Stimulated activated CD4-positive, alpha-beta T cell treated with anti-CD3 and anti-CD28 coated beads, Interleukin-2, amount 100 ng/mL, for 4 hours (primary cell): ENCODE results near the gene ARSJ.

Source experiments
- DNase-seq: peaks from one replicate; pipeline ENCODE4 v3.0.0-alpha.2; 2020; ENCODE audit warnings: low read depth

Gene ARSJ

GRCh38 chr4:113987382-113987941 lies 8.0 kb upstream of the ARSJ start:
- no peak for DNase-seq

GRCh38 chr4:113982181-113982580 lies 2.7 kb upstream of the ARSJ start:
- DNase-seq, result no peak

- DNase-seq, result no peak
Measured at GRCh38 chr4:113981591-113981990, 2.1 kb upstream of the ARSJ start.

- no peak for DNase-seq
Measured at GRCh38 chr4:113979905-113980615, 613 bp upstream of the ARSJ start.

GRCh38 chr4:113978561-113979147 lies 793 bp downstream of the ARSJ start:
- no peak for DNase-seq

GRCh38 chr4:113978105-113978504 lies 1.3 kb downstream of the ARSJ start:
- no peak for DNase-seq

- DNase-seq, result no peak
Measured at GRCh38 chr4:113977526-113977855, 2.0 kb downstream of the ARSJ start.

GRCh38 chr4:113976741-113977525 lies 2.5 kb downstream of the ARSJ start:
- no peak for DNase-seq

GRCh38 chr4:113975578-113975977 lies 3.9 kb downstream of the ARSJ start:
- no peak for DNase-seq

- DNase-seq, result no peak
Measured at GRCh38 chr4:113974467-113974866, 5.0 kb downstream of the ARSJ start.

- no peak for DNase-seq
Measured at GRCh38 chr4:113973345-113973744, 6.1 kb downstream of the ARSJ start.

- no peak for DNase-seq
Measured at GRCh38 chr4:113972781-113973180, 6.7 kb downstream of the ARSJ start.

GRCh38 chr4:113971706-113972360 lies 7.6 kb downstream of the ARSJ start:
- DNase-seq, result no peak

- no peak for DNase-seq
Measured at GRCh38 chr4:113969709-113970334, 9.6 kb downstream of the ARSJ start.

- DNase-seq, result no peak
Measured at GRCh38 chr4:113968473-113968872, 11.0 kb downstream of the ARSJ start.

GRCh38 chr4:113967687-113968086 lies 11.8 kb downstream of the ARSJ start:
- DNase-seq, result no peak

- DNase-seq, result no peak
Measured at GRCh38 chr4:113962719-113963265, 16.7 kb downstream of the ARSJ start.

GRCh38 chr4:113962016-113962347 lies 17.5 kb downstream of the ARSJ start:
- DNase-seq, result no peak

- no peak for DNase-seq
Measured at GRCh38 chr4:113960684-113961321, 18.6 kb downstream of the ARSJ start.

- no peak for DNase-seq
Measured at GRCh38 chr4:113959539-113959937, 19.9 kb downstream of the ARSJ start.

- no peak for DNase-seq
Measured at GRCh38 chr4:113958766-113959538, 20.5 kb downstream of the ARSJ start.
